Activated T-cell treated with anti-CD3 and anti-CD28 coated beads, Interleukin-2, amount 50 U/mL, for 48 hours (primary cell): ENCODE measurements around the gene ATP8B1.

Experiments used
- DNase-seq, 2 experiments: peaks; one replicate each; pipeline ENCODE4 v3.0.0-alpha.2; 2020

ATP8B1 gene

GRCh38 chr18:57715671-57716070 is 87.4 kb downstream of the ATP8B1 start:
- no peak for DNase-seq

DNA sequence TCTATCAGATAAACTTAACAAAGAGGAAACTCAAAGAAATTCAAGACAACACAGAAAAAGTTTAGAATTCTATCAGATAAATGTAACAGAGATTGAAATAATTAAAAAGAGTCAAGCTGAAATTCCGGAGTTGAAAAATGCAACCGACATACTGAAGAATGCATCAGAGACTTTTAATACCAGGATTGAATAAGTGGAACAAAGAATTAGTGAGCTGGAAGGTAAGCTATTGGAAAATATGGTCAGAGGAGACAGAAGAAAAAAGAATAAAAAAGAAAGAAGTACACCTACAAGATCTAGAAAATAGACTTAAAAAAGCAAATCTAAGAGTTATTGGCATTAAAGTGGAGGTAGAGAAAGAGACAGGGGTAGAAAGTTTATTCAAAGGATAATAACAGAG is 88.0 kb downstream of the ATP8B1 start:
- DNase-seq, result no peak

GRCh38 chr18:57710226-57710625 is 92.9 kb downstream of the ATP8B1 start:
- DNase-seq, result no peak

DNA sequence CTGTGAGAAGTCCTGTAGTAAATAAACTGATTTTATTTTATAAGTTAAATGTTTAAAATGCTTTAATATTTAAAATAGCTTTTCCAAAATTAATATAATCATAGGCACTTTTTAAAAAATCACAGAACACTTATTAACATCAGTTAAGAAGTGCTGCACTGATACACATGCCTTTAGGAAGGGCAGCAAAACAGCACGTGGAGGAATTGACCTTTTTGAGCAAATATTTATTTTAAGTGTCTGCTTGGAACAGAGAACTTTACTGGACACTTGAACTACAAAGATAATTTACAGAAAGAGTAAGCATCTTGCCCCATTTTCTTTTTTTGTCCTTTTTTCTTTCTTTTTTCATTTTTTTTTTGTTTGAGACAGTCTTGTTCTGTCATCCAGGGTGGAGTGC is 93.8 kb downstream of the ATP8B1 start:
- no peak for DNase-seq

DNA sequence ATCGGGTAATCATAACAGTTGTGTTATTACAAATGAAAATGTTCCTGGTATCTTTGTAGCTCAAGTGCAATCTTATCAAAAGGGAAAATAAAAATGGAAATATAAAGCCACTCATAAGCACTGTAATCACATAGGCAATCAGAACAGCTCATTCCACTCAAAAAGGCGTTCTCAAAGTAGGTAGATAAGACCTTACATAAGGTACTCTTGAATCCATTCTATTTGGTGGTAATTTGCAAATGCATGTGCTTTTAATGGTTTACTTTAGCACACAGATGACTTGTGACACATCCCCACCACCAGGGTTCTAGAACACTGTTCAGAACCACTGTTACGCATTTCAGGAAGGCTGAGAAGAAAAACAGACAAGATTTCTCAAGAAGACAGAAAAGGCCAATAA is 94.8 kb downstream of the ATP8B1 start:
- no peak for DNase-seq

DNA sequence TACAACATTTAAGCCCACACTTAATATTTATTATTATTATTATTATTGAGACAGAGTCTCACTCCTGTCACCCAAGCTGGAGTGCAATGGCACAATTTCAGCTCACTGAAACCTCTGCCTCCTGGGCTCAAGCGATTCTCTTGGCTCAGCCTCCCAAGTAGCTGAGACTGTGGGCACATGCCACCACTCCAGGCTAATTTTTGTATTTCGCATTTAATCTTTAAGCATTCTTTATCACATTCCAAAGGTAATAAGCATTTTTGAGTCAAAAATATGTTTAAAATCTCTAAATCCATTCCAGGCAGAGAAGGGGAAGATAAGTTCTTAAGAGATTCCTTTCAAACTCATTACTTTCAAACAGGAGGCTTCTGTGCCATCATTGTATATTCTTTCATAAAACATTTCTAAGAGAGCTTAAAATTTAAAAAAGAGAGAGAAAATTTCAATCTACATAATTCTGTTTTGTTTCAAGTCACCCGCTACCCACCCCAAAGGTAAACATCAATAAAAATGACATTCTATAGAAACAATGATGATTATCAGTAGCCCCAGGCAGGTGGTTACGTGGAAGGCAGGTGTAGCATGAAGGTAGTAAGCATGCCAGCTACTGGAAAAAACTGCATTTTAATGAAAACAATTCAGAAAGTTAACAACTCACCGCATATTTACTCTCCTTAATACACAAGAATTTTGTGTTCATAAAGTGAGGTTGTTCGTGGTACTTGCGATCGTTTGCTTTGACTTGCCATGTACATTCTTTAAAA is 97.1 kb downstream of the ATP8B1 start:
- DNase-seq, result no peak

DNA sequence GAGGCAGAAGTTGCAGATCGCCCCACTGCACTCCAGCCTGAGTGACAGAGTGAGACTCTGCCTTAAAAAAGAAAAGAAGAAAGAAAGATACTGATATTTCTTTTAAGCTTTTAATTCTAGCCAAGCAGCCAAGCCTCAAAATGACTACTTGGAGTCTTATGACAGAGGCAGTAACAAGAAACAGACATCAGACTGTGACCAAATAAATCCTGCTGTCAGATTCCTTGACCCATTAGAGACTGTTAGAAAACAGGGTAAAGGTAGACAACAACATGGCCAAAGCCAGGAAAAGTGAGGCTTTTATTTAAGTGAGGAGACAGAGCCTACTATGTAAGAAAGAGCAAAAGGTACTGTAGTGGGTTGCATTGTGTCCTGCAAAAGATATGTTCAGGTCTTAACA is 98.1 kb downstream of the ATP8B1 start:
- no peak for DNase-seq

- DNase-seq, result no peak
Measured at GRCh38 chr18:57698571-57699276, 104.4 kb downstream of the ATP8B1 start.

DNA sequence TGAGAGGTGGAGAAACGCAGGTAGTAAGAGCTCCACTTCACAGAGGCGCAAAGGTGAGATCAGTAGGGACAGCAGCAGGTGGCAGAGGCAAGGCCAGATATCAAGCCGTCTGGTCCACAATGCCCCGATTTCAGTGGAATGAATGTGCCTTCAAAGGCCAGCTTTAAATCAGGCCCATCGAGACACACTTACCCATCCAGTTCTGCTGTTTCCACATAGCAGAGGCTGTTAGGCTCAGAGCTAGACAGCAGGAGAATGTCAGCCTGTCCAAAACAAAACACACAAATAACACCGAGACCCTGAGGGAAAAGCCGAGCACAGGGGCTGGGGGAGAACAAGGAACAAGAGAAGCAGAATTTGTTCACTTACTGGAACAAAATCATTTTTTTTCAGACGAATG is 105.7 kb downstream of the ATP8B1 start:
- no peak for DNase-seq

DNA sequence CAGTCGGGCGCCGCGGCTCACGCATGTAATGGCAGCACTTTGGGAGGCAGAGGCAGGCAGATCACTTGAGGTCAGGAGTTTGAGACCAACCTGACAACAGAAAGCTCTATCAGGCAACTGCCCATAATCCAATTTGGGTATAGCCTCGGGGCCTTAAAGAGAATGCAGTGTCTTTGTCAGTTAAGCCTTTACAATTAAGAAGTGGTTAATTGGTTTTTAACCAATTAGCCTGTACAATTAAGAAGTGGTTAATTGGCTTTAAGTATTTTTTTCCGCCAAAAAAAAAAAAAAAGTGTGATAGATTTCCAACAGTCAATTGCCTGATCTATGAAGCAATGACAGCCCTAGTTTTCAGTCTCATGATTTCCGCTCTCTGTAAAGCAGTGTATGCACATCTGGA is 106.8 kb downstream of the ATP8B1 start:
- DNase-seq, result no peak

- DNase-seq, result no peak
Measured at GRCh38 chr18:57691363-57691762, 111.8 kb downstream of the ATP8B1 start.

GRCh38 chr18:57687970-57688369 is 115.1 kb downstream of the ATP8B1 start:
- no peak for DNase-seq

DNA sequence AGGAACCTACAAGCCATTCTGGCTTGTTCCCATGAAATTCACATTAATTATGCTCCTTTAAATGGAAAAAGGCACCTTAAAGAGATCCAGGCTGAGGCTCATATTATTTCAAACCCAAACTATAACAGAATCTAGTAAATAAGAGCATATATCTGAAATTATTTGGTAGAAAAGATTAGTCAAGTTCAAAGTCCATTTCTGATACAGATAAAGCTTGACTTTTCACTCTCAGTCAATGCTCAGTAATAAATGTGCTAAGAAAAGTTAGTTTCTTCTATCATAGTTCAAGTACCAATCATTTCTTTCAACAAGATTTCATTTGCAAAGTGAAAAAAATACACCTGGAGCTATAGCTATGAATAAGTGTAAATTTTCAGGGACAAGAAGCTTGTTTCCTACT is 119.6 kb downstream of the ATP8B1 start:
- DNase-seq, result no peak

- DNase-seq, result no peak
Measured at GRCh38 chr18:57677262-57678211, 125.6 kb downstream of the ATP8B1 start.

DNA sequence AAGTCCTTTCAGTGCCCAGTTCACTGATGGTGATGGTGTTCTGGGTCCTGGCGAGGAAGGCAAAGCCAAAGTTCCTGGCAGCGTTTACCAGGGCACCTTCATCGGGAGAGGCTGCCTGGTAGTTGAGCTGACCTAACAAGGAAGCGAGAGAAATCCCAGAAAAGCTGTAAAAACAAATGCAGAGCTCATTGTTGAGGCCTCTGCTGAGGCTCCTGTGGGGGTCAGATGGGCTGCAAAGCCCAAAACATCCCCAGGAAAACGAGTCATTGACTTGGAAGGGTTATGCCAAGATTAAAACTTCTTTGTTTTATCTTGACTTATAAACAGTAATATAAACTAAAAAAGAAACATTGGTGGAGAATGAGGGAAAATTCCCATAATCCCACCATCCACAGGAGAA is 128.2 kb downstream of the ATP8B1 start:
- DNase-seq, result no peak

GRCh38 chr18:57670046-57670445 is 133.1 kb downstream of the ATP8B1 start:
- DNase-seq, result no peak

- DNase-seq, result no peak
Measured at GRCh38 chr18:57668021-57668420, 135.1 kb downstream of the ATP8B1 start.

GRCh38 chr18:57666818-57667497 is 136.2 kb downstream of the ATP8B1 start:
- DNase-seq, result no peak

DNA sequence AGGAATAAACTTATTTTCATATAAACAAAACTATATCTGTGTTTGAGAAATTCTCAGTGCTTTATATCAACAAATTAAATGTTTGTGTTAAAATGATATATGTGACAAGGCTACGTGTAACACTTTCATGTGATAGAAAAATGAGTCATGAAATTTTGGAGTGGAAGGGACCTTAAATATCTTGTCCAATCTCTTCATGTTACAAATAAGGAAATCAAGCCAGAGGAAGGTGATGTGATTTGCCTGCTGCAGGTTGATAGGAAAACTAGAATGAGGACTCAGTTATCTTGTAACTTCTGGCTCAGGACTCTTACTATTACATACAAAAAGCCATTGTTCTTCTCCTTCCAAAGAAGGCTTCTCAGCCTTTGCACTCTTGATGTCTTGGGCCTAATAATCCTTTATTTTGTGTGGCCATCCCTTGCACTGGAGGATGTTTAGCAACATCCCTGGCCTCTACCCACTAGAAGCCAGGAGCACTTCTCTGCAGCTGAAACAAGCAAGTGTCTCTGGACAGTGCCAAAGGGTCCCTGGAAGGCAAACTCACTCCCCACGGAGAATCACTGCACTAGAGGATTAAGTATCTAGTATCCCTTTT is 138.4 kb downstream of the ATP8B1 start:
- no peak for DNase-seq

DNA sequence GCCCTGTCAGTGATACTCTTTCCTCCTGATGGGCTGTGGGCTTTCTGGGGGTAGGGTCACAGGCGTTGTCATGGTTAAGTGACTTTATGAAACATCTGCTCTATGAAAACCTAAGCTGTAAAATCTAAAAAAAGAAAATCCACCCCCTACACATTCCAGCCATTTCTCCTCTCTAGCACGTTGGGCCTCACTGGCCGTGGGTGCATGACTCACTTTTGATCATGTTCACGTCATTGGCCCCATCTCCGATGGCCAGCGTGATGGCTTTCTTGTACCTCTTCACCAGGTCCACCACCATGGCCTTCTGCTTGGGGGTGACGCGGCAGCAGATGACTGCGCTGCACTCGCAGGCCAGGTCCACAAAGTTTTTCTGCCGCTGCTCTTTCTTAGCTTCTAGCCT is 142.2 kb downstream of the ATP8B1 start:
- DNase-seq, result no peak

- DNase-seq, result no peak
Measured at GRCh38 chr18:57659460-57660102, 143.5 kb downstream of the ATP8B1 start.

DNA sequence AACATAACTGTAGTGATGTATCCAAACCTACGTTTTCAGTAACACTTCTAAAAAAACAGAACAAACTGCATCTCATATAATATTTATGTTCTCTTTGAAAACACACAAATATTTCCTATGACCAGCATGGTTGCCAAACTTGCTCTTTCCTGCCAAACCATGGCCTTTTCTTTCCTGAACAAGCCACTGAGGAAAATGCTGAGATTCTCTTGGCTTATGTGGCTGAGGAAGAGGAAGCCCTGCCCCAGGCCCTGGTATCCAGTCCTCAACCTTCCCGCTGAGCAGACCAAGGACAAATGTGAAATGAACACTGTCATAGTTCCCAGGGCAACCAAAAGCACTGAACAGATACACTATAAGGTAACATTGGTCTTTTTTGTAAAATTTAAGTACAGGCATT is 145.6 kb downstream of the ATP8B1 start:
- DNase-seq, result no peak
